GM19438 (cell line): ENCODE results near the gene KLHL41.
"Not testable (repeated sequence)": the region's sequence is repeated elsewhere in the genome, so short reads cannot be mapped to it uniquely, and the experiment has no call there.

Experiments used
- ATAC-seq: cut with Tn5 transposase; IDR thresholded peaks from one replicate; pipeline ENCODE4 v1.9.1; 2021; ENCODE audit warnings: low read depth; ENCODE audit not compliant: unreplicated experiment

The KLHL41 gene

DNA sequence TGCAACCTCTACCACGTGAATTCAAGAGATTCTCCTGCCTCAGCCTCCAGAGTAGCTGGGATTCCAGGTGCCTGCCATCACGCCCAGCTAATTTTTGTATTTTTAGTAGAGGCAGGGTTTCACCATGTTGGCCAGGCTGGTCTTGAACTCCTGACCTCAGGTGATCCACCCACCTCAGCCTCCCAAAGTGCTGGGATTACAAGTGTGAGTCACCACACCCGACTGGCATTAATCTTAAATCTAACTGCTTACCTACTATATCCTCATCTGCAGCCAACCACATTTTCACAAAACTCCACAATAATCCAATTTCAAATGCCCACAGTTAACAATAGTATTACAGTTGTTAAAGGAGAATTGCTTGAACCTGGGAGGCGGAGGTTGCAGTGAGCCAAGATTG lies 61.2 kb downstream of the KLHL41 start:
- ATAC-seq: not testable (repeated sequence)

GRCh38 chr2:169571571-169571970 lies 62.1 kb downstream of the KLHL41 start:
- no peak for ATAC-seq

GRCh38 chr2:169572189-169572588 lies 62.7 kb downstream of the KLHL41 start:
- ATAC-seq: no peak

DNA sequence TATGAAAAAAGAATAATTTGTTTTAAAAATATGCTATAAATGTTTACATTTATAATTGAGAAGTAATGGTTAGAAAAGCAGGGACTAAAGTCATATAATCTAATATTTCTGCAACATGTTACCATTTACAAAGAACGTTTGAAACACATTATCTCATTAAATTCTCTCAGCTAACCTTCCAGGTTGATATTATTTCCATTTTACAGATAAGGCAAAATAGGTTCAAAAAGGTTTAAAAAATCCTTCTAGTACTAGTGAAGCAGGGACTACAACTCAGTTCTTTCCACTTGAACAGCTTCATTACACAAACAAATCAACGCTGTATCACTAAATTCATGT lies 63.3 kb downstream of the KLHL41 start:
- ATAC-seq: no peak

DNA sequence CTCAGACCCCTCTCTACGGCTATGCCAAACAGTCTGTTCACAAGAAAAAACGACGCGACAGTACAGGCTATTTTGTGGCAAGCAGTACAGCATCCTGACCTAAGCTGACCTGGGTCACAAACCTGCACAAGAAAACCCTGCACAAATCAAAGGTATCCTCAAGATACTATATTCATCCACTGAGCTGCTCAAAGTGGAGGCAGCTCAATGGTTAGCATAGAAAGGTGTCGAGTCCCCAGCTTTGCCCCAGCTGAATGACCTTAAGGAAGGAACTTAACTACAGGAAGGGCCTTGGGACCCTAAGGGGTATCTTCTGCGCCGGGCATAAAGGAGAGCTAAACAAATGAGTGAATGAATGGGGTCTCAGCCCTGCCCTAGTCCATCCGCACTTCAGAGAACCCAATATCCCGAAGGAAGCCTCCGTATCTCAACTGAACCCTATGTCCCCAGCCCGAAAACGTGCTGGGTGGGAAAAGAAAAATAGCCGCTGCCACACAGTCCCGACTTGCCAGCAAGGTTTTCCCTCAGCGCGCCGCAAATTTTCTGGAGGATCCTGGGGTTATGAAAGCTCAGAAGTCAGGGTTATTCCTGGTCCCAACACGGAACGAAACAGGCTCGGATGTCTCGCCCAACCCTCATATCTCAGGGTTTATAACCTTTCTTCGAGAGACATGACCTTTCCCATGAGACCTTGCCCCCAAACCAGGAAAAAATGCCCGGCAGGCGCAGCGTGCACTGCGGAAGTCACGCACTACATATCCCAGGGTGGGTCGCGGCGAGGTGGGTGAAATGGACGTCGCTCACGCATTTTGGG lies 63.9 kb downstream of the KLHL41 start, which contains the start of gene FASTKD1:
FASTKD1 (minus strand) TSS at position 706 of the 814 bp plus-strand sequence. CDS start 1,836 bp downstream, outside the sequence.
- peak; percentile 99 for ATAC-seq

DNA sequence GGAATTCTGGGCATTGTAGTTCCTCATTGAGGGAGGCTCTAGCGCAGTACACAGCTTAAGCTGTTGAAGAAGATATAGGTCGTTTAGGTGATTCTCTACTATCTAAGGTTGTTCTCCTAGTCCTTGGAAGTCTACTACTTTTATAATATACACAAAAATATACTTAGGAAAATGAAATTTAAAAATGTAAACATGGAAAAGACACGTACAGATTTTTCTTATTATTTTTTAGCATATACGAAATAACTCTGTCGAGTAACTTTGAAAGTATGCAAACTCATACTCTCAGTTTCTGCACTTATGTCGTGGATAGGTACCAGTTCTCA lies 64.4 kb downstream of the KLHL41 start:
- ATAC-seq: no peak

DNA sequence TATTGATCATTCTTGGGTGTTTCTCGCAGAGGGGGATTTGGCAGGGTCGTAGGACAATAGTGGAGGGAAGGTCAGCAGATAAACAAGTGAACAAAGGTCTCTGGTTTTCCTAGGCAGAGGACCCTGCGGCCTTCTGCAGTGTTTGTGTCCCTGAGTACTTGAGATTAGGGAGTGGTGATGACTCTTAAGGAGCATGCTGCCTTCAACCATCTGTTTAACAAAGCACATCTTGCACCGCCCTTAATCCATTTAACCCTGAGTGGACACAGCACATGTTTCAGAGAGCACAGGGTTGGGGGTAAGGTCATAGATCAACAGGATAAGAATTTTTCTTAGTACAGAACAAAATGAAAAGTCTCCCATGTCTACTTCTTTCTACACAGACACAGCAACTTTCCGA lies 65.0 kb downstream of the KLHL41 start:
- not testable (repeated sequence) for ATAC-seq

DNA sequence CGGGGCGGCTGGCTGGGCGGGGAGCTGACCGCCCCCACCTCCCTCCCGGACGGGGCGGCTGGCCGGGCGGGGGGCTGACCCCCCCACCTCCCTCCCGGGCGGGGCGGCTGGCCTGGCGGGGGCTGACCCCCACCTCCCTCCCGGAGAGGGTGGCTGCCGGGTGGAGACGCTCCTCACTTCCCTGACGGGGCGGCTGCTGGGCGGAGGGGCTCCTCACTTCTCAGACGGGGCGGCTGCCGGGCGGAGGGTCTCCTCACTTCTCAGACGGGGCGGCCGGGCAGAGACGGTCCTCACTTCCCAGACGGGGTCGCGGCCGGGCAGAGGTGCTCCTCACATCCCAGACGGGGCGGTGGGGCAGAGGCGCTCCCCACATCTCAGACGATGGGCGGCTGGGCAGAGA lies 65.8 kb downstream of the KLHL41 start:
- not testable (repeated sequence) for ATAC-seq
